ENCODE data around the gene GPS1.

GPS1 gene

GRCh38 chr17:82014971-82015310, 36.8 kb upstream of the GPS1 start:
- no peak overlapping the region for H3K4me3 ChIP-seq (replicated peaks; ENCODE audit: low read depth, low read length)
- DNase-seq (ENCODE audit: extremely low read depth, low read depth) = no peak
- TF ChIP-seq, protein P1, sequence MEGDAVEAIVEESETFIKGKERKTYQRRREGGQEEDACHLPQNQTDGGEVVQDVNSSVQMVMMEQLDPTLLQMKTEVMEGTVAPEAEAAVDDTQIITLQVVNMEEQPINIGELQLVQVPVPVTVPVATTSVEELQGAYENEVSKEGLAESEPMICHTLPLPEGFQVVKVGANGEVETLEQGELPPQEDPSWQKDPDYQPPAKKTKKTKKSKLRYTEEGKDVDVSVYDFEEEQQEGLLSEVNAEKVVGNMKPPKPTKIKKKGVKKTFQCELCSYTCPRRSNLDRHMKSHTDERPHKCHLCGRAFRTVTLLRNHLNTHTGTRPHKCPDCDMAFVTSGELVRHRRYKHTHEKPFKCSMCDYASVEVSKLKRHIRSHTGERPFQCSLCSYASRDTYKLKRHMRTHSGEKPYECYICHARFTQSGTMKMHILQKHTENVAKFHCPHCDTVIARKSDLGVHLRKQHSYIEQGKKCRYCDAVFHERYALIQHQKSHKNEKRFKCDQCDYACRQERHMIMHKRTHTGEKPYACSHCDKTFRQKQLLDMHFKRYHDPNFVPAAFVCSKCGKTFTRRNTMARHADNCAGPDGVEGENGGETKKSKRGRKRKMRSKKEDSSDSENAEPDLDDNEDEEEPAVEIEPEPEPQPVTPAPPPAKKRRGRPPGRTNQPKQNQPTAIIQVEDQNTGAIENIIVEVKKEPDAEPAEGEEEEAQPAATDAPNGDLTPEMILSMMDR (IDR thresholded peaks at IDR 0.05; ENCODE audit: low read depth, low read length, missing control alignments) = no peak

DNA sequence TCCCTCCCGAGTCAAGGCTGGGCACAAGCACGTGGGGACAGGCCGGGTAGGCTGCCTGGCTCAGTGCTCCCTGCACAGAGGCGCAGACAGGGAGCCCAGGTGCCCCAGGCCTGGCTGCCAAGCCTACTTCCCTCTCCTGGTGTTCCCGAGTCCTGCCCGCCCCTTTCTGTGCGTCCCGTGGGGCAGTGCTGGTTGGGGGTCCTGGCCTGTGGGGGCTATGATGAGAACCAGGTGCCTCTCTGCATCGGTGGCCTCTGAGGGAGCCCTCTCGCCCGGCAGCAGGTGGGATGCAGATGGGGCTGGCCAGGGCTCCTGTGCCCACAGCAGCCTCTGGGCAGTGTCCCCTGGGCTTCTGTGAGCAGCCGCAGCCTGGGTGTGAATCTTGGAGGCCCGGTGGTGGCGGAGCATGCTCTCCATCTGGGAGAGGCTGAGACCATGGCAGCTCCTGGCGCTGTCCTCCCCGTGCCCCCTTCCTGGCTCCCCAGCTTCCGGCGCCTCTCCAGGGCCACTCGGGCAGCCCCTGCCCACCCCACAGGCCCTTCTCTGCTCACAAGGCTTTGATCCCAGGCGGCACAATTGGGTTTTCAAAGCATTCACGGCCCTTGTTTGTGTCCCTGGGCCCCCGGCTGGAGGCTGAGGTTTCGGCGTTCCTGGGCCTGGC, 36.3 kb upstream of the GPS1 start:
- TF ChIP-seq, protein P1 (IDR thresholded peaks at IDR 0.05; ENCODE audit: low read depth, low read length, missing control alignments) = no peak
- no peak for DNase-seq (ENCODE audit: extremely low read depth, low read depth)
- H3K4me3 ChIP-seq (replicated peaks; ENCODE audit: low read depth, low read length) = no peak overlapping the region

DNA sequence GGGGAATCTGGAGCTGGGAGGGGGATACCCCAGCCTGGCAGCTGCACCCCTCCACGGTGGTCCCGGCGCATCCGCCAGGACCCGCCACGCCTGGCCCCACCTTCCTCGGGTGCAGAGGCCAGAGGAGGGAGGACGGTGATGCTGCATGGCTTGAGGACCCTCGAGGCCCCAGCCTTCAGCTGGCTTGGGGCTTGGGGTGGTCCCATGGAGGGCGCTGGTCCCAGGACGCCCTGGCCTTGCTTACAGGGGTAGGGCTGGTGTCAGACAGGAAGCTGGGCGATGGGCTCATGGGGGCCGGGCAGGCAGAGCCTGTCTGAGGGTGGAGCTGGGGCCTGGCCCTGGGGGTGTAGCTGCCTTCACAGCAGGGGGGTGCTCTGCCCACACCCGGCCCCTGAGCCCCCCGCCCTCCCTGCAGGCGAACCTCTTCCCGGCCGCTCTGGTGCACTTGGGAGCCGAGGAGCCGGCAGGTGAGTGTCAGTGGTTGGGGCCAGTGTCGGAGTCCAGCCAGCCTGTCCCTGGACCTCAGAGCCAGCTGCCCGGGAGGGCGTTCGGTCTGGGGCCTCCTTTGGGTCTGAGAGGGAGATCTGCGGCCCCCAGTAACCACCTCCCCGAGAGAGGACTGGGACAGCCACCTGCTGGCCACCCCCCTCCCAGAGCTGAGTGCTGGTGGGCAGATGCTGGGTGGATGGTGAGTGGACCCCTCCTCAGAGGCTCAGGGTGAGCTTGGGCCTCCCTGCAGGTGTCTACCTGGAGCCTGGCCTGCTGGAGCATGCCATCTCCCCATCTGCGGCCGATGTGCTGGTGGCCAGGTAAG, 35.4 kb upstream of the GPS1 start:
- DNase-seq (ENCODE audit: extremely low read depth, low read depth) = no peak
- H3K4me3 ChIP-seq (replicated peaks; ENCODE audit: low read depth, low read length) = no peak overlapping the region
- TF ChIP-seq, protein P1 (IDR thresholded peaks at IDR 0.05; ENCODE audit: low read depth, low read length, missing control alignments) = no peak

DNA sequence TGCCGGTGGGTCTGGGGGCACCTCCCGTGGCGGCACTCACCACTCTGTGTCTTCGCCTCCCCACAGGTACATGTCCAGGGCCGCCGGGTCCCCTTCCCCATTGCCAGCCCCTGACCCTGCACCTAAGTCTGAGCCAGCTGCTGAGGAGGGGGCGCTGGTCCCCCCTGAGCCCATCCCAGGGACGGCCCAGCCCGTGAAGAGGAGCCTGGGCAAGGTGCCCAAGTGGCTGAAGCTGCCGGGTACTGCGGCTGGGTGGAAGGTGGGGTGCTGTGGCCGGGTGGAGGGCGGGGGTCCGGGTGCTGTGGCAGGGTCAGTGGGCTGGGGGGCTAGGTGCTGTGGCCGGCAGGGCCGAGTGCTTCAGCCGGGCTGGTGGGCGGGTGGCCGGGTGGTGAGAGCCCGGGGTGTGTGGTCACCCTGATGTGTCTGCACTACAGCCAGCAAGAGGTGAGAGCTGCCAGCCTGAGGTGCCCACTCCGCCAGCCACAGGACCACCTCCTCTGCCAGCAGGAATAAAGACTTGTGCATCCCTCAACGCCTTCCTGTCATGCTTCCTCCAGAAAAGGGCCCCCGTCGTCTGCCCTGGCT, 34.7 kb upstream of the GPS1 start:
- TF ChIP-seq, protein P1 (IDR thresholded peaks at IDR 0.05; ENCODE audit: low read depth, low read length, missing control alignments) = no peak
- DNase-seq (ENCODE audit: extremely low read depth, low read depth) = no peak
- H3K4me3 ChIP-seq (replicated peaks; ENCODE audit: low read depth, low read length) = no peak overlapping the region

DNA sequence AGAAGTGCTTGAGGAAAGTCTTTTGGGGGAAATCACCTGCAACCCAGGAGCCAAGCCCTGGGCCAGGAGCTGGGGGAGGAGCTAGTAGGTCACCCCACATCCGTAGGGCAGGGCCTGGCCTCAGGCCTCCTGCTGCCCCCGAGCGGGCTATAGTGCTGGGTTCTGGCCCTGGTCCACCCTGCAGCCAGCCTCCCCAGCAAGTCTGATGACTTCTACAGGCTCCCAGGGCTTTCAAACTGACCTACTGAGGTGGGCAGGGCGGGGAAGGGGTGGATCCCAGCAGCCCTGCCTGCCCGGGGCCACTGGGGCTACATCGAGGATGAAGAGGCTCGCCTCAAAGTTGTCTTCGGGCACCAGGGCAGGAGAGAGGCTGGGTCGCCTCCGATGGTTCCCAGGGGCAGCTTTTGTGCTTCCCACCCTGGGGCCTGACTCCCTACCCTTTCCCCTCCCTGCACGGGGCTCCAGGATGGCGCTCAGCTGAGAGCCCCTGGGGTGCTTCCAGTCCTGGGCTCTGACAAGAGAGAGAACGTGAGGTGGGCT, 34.0 kb upstream of the GPS1 start:
- TF ChIP-seq, protein P1 (IDR thresholded peaks at IDR 0.05; ENCODE audit: low read depth, low read length, missing control alignments) = no peak
- no peak overlapping the region for H3K4me3 ChIP-seq (replicated peaks; ENCODE audit: low read depth, low read length)
- DNase-seq (ENCODE audit: extremely low read depth, low read depth) = no peak

GRCh38 chr17:82018152-82018988, 33.3 kb upstream of the GPS1 start:
- no peak for DNase-seq (ENCODE audit: extremely low read depth, low read depth)
- TF ChIP-seq, protein P1 (IDR thresholded peaks at IDR 0.05; ENCODE audit: low read depth, low read length, missing control alignments) = no peak
- no peak overlapping the region for H3K4me3 ChIP-seq (replicated peaks; ENCODE audit: low read depth, low read length)

All from HFF-Myc (cell line).